NCI-H748 treated with DMSO at 0.1 percent for 48 hours (cell line): ENCODE results near the gene FAIM2.

Source experiments
- DNase-seq: peaks from one replicate; lab custom pipeline; 2025; lab: John Stamatoyannopoulos, UW

The FAIM2 gene

GRCh38 chr12:49939707-49940106 lies 36.0 kb upstream of the FAIM2 start:
- DNase-seq, result no peak

GRCh38 chr12:49939307-49939706 lies 35.6 kb upstream of the FAIM2 start:
- DNase-seq, result no peak

- no peak for DNase-seq
Measured at GRCh38 chr12:49937639-49938300, 34.1 kb upstream of the FAIM2 start.

GRCh38 chr12:49936925-49937324 lies 33.2 kb upstream of the FAIM2 start:
- DNase-seq, result no peak

- DNase-seq, result no peak
Measured at GRCh38 chr12:49934505-49934904, 30.8 kb upstream of the FAIM2 start.

GRCh38 chr12:49933796-49934195 lies 30.1 kb upstream of the FAIM2 start:
- no peak for DNase-seq

- no peak for DNase-seq
Measured at GRCh38 chr12:49932533-49933130, 28.9 kb upstream of the FAIM2 start.

- no peak for DNase-seq
Measured at GRCh38 chr12:49932023-49932422, 28.3 kb upstream of the FAIM2 start.

GRCh38 chr12:49930515-49931288 lies 27.0 kb upstream of the FAIM2 start:
- no peak for DNase-seq

- no peak for DNase-seq
Measured at GRCh38 chr12:49929581-49929980, 25.9 kb upstream of the FAIM2 start.

GRCh38 chr12:49928471-49928870 lies 24.8 kb upstream of the FAIM2 start:
- DNase-seq, result no peak

- no peak for DNase-seq
Measured at GRCh38 chr12:49925433-49926204, 21.9 kb upstream of the FAIM2 start.

GRCh38 chr12:49924628-49925246 lies 21.0 kb upstream of the FAIM2 start:
- no peak for DNase-seq

- DNase-seq, result no peak
Measured at GRCh38 chr12:49923880-49924556, 20.3 kb upstream of the FAIM2 start.

- no peak for DNase-seq
Measured at GRCh38 chr12:49923035-49923644, 19.4 kb upstream of the FAIM2 start.

GRCh38 chr12:49922349-49923034 lies 18.8 kb upstream of the FAIM2 start:
- no peak for DNase-seq

- DNase-seq, result no peak
Measured at GRCh38 chr12:49921936-49922335, 18.2 kb upstream of the FAIM2 start.

GRCh38 chr12:49921299-49921698 lies 17.6 kb upstream of the FAIM2 start:
- DNase-seq, result no peak

- DNase-seq, result no peak
Measured at GRCh38 chr12:49920915-49921286, 17.2 kb upstream of the FAIM2 start.

GRCh38 chr12:49920241-49920914 lies 16.7 kb upstream of the FAIM2 start:
- no peak for DNase-seq
